Activated CD4-positive, alpha-beta T cell treated with anti-CD3 and anti-CD28 coated beads, Interleukin-2, Interleukin-4, amounts not matched to agents 100 ng/mL and 50 ng/mL, durations not matched to agents 16 hours and 8 hours (primary cell): ENCODE results near the gene FSCN2.

Experiments used
- DNase-seq: peaks from one replicate; pipeline ENCODE4 v3.0.0-alpha.2; 2020; ENCODE audit warnings: low spot score

FSCN2 gene

GRCh38 chr17:81489998-81490992 lies 37.9 kb upstream of the FSCN2 start:
- no peak for DNase-seq

DNA sequence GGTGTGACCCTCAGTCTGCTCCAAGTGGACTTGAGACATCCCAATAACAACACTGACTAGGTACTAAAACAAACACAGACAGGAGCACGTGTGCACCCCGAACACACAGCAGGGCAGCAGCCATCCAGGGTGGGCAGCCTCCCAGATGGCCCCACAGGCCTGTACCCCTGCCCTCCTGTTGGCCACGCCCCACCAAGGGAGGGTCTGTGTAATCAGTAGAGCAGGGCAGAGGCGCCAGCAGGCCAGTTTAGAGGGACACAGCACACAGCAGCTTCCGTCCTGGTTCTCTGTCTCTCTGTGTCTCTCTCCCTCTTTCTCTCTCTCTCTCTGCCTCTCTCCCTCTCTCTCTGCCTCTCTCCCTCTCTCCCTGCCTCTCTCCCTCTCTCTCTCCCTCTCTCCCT lies 37.0 kb upstream of the FSCN2 start:
- DNase-seq: no peak

- DNase-seq: no peak
Measured at GRCh38 chr17:81491761-81492160, 36.4 kb upstream of the FSCN2 start.

DNA sequence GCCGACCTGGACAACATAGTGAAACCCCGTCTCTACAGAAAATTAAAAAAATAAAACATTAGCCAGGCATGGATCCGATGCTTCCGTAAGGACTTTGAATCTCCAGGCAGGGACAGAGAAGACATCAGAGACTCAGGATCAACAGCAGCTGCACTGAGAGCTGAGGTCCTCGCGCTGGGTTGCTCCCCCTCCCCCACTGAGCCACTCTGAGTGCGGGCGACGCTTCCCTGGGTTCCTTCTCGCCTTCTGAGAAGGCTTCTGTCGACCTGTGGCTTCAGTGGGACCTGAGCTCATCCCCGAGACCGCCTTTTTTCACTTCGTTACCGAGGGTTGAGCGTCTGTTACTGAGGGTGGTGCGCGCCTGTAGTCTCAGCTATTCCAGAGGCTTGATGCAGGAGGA lies 36.0 kb upstream of the FSCN2 start:
- DNase-seq: no peak

DNA sequence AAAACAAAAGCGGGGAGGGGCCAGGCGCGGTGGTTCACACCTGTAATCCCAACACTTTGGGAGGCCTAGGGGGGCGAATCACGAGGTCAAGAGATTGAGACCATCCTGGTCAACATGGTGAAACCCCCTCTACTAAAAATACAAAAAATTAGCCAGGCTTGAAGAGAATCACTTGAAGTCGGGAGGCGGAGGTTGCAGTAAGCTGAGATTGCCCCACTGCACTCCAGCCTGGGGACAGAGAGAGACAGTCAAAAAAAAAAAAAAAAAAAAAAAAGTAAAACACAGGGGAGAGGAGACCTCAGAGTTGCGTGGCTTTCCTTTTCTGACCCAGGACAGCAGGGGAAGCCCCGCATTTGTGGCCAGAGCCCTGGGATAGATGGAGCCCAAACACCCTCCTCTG lies 35.5 kb upstream of the FSCN2 start:
- no peak for DNase-seq

GRCh38 chr17:81493198-81494038 lies 34.8 kb upstream of the FSCN2 start:
- no peak for DNase-seq

- no peak for DNase-seq
Measured at GRCh38 chr17:81494626-81495377, 33.4 kb upstream of the FSCN2 start.

DNA sequence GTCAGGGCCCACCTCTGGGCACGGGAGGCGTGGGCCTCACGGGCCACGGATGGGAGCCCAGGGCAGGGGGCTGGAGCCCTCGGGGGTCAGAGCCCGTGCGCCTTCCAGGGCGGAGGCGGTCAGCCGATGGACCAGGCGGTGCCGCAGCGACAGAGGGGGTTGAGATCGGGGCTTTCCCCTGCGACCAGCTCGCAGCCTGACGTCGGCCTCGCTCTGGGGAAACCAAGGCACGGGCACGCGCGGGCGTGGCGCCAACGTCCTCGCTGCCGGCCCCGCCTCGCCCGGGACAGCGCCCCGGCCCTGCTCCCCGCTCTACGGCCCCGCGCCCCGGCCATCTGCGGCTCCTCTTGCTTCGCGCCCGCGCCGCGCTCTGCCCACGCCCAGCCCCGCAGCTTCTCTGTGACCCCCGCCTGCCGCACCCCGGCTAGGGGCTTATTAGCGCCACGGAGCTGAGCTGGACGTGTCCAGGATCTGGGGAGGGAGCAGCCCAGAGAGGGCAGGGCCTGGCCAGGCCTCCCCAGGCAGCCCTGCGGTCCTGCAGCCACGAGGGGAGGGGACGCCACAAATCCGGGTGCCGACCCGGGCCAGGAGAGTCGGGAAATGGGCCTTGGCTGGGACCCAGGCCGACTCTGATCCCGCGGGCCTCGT lies 29.1 kb upstream of the FSCN2 start:
- DNase-seq: no peak

DNA sequence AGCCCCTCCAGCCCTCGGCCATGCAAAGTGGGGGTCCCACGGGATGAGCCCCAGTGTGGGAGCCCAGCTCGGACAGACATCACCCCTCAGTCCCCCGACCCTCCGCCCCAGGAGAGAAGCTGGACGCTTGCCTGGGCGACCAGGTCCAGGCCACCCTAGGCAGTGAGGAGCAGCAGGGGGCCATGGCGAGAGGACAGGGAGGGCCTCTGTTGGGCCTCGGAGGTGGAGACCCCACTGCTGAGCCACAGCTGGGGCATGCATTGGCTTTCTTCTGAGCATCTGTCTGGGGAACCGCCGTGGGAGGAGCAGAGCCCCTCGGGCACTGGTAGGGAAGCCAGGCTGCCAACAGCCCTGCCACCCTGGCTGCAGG lies 28.6 kb upstream of the FSCN2 start:
- no peak for DNase-seq

GRCh38 chr17:81500047-81500446 lies 28.1 kb upstream of the FSCN2 start:
- DNase-seq: no peak

GRCh38 chr17:81502471-81503017 lies 25.6 kb upstream of the FSCN2 start:
- DNase-seq: no peak

GRCh38 chr17:81503619-81504018 lies 24.6 kb upstream of the FSCN2 start:
- no peak for DNase-seq

GRCh38 chr17:81508639-81509206 lies 19.5 kb upstream of the FSCN2 start:
- DNase-seq: no peak

DNA sequence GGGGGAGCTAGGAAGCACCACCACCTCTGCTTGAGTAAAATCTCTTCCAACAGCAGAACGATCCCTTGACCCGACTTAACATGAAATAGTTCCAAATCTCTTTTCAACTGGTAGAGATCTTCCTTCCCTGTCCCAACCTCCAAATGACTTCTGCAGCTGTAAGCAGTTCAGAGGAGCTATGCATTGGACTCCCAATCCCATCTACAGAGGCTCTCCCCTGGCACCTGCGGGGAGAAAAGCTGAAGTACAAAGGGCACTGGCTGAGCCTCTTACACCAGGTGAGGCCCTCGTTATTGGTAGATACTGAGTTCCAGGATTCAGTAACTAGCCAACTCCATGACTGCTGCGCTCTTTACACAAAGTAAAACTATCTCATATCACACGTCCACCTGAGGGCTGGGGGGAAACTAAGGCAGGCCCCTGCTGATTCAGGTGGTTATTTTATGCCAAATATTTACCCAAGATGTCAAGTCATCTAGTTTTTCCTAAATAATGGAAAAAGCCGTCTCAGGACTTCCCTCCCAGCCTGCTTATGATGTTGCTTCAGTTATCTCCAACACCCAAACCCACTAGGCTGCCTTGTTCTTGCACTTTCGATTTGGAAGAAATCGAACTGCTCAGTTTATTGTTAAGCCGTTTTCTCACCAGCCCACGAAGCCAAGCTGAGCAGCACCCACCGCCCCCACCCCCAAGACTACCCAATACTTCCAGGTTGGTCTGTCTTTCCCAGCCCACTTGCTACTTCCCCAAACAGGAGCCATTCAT lies 18.8 kb upstream of the FSCN2 start:
- DNase-seq: peak; percentile 49

DNA sequence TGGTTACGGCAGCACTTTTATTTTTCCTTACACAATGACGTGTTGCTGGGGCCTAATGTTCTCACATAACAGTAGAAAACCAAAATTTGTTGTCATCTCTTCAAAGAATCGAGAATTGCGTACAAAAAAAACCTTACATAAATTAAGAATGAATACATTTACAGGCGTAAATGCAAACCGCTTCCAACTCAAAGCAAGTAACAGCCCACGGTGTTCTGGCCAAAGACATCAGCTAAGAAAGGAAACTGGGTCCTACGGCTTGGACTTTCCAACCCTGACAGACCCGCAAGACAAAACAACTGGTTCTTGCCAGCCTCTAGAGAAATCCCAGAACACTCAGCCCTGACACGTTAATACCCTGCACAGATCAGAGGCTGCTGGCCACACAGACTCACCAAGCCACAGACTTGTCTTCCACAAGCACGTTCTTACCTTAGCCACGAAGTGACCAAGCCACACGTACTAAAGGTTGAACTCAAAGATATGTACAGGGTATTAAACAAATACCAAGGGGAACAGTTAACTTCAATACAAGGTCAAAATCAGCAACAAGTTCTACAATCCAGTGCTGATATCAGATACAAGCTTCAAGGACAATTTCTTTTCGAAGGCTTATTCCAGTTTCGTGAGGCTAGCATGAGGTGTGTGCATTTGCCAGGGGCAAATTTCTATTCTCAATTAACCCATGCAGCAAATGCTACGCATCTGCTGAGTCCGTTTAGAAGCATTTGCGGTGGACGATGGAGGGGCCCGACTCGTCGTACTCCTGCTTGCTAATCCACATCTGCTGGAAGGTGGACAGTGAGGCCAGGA lies 18.0 kb upstream of the FSCN2 start:
- no peak for DNase-seq

- peak; percentile 39 for DNase-seq
Measured at GRCh38 chr17:81510785-81511553, 17.2 kb upstream of the FSCN2 start.

GRCh38 chr17:81511554-81511803 lies 16.7 kb upstream of the FSCN2 start:
- DNase-seq: no peak

DNA sequence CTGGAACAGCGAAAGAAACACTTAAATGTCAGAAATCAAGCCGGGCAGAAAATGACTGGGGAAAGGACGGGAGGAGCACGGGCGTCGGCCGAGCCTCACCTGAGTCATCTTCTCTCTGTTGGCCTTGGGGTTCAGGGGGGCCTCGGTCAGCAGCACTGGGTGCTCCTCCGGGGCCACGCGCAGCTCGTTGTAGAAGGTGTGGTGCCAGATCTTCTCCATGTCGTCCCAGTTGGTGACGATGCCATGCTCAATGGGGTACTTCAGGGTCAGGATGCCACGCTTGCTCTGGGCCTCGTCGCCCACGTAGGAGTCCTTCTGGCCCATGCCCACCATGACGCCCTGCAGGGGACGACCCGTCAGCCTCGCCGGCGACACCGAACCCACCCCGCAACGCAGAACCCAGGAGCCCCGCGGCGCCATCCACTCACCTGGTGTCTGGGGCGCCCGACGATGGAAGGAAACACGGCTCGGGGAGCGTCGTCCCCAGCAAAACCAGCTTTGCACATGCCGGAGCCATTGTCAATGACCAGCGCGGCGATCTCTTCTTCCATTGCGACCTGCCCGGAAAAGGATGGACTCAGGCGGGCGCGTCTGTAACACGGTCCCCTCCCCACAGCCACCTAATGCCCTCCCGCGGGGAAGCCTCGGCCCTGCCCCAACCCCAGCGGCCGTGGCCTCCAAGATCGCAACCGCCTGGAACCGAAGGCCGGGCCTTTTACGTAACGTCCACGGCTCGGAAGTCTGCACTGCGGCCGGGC lies 16.2 kb upstream of the FSCN2 start:
- DNase-seq: peak; percentile 55
